CD4-positive, alpha-beta T cell (primary cell): ENCODE results near the gene CEP170B. TPM values are rescaled to one million over a fixed set of nuclear protein-coding genes. Genes with fewer than 3 reads are reported as not detected.

Source experiments
- ATAC-seq: fragments of 200-7000 bp; cut with Tn5 transposase; one replicate; pipeline ENCODE4 v1.10.0; 2022; ENCODE audit warnings: mild to moderate bottlenecking; ENCODE audit not compliant: poor library complexity
- CTCF ChIA-PET: fragments of 350-600 bp; sonication (Branson Sonifier 250); formaldehyde crosslinking; loops from one replicate; lab custom pipeline; 2021; ENCODE audit warnings: antibody characterized with exemption, inconsistent platforms; lab: Charles Lee
- POLR2A ChIA-PET: fragments of 350-600 bp; sonication (Branson Sonifier 250); formaldehyde crosslinking; loops from one replicate; lab custom pipeline; 2021; ENCODE audit warnings: antibody characterized with exemption, inconsistent platforms; lab: Charles Lee
- DNase-seq, 14 experiments: peaks; one replicate each; pipeline ENCODE4 v3.0.0-alpha.2; 2013 to 2020; ENCODE audit warnings: mixed read lengths in 2 of 14
- H3K27ac ChIP-seq, 2 donors: one replicate each; pipeline versions ENCODE4 v1.5.1 to v1.7.0; 2013; ENCODE audit warnings: low read length in 2 of 2, low read depth in 1 of 2, mild to moderate bottlenecking in 1 of 2
- H3K27me3 ChIP-seq, 2 experiments: 1 replicate in 1 of 2; 2 replicates in 1 of 2; pipeline versions ENCODE4 v1.6.1 to v1.7.0; 2013; ENCODE audit warnings: low read length in 2 of 2, control low read depth in 1 of 2, mild to moderate bottlenecking in 1 of 2, moderate library complexity in 1 of 2; ENCODE audit not compliant: insufficient read depth in 2 of 2, control insufficient read depth in 1 of 2
- H3K36me3 ChIP-seq: one replicate; pipeline ENCODE4 v1.6.1; 2013; ENCODE audit warnings: low read length, control low read depth; ENCODE audit not compliant: insufficient read depth
- H3K4me1 ChIP-seq: one replicate; pipeline ENCODE4 v1.6.1; 2013; ENCODE audit warnings: low read length, control low read depth; ENCODE audit not compliant: insufficient read depth
- H3K4me3 ChIP-seq: one replicate; pipeline ENCODE4 v1.5.1; 2013; ENCODE audit warnings: mild to moderate bottlenecking, low read length, moderate library complexity
- H3K9me3 ChIP-seq, 2 experiments: 1 replicate in 1 of 2; 2 replicates in 1 of 2; pipeline versions ENCODE4 v1.6.1 to v1.7.0; 2013; ENCODE audit warnings: low read length in 2 of 2, mild to moderate bottlenecking in 2 of 2, control low read depth in 1 of 2, moderate library complexity in 1 of 2; ENCODE audit not compliant: control insufficient read depth in 1 of 2, insufficient read depth in 1 of 2
- H3K27ac Mint-ChIP-seq: one replicate; pipeline ENCODE4 v1.8.0; 2020; ENCODE audit warnings: mixed read lengths
- H3K27me3 Mint-ChIP-seq: one replicate; pipeline ENCODE4 v1.8.0; 2021; ENCODE audit warnings: mixed read lengths
- H3K36me3 Mint-ChIP-seq: one replicate; pipeline ENCODE4 v1.8.0; 2021; ENCODE audit warnings: low read depth, mixed read lengths
- H3K4me1 Mint-ChIP-seq: one replicate; pipeline ENCODE4 v1.8.0; 2021; ENCODE audit warnings: low read depth, mixed read lengths
- H3K4me3 Mint-ChIP-seq: one replicate; pipeline ENCODE4 v1.8.0; 2020; ENCODE audit warnings: mild to moderate bottlenecking, mixed read lengths
- H3K9me3 Mint-ChIP-seq: one replicate; pipeline ENCODE4 v1.8.0; 2020; ENCODE audit warnings: mixed read lengths
- CTCF ChIP-seq: fragments of 200-600 bp; IDR thresholded peaks from one replicate; pipeline ENCODE4 v1.8.0; 2022; ENCODE audit warnings: antibody characterized with exemption, mild to moderate bottlenecking
- intact Hi-C, 2 experiments: fragments of 100-400 bp; cut with DNase I in 1 of 2; cut with micrococcal nuclease in 1 of 2; formaldehyde crosslinking; loops; one replicate each; pipeline versions ENCODE4 v1.15.1 to v1.9.0; 2023 to 2025; cut with DNase I, micrococcal nuclease
- total RNA-seq, 174 experiments: library from RNA in 2 of 174; stranded (reverse) in 2 of 174; gene quantifications; one replicate each; pipeline ENCODE4 v1.2.3 and lab custom pipeline; 2021 to 2026

Gene CEP170B
- total RNA-seq, 2 experiments from 2014 or later = 4.4 to 4.7 TPM

- Histone ChIP-seq H3K4me3 (no peak overlapping the region), H3K4me1 (peaks cover 6% of the 10 kb centered on the region), H3K9me3 (peaks cover 0 to 18% of the 10 kb centered on the region in 2 experiments), H3K27me3 (peaks cover 0 to 7% of the 10 kb centered on the region in 2 experiments), H3K27ac (no peak overlapping the region), H3K36me3 (no peaks in the 10 kb centered on the region)
- peak in 1 of 14 experiments; percentile 4 for DNase-seq
- H3K4me3 Mint-ChIP-seq = no peak overlapping the region
- ChIA-PET CTCF (no interaction called here), POLR2A (no interaction called here)
- H3K36me3 Mint-ChIP-seq = no peaks in the 10 kb centered on the region
- H3K4me1 Mint-ChIP-seq = no peaks in the 10 kb centered on the region
- ATAC-seq = no peak
- H3K27ac Mint-ChIP-seq = no peak overlapping the region
- no peak for TF ChIP-seq CTCF
- peaks cover 7% of the 10 kb centered on the region for H3K27me3 Mint-ChIP-seq
- H3K9me3 Mint-ChIP-seq = no peaks in the 10 kb centered on the region
- intact Hi-C loops = no loop called here
These were observed 58.8 kb downstream of the CEP170B start for GRCh38 chr14:104923640-104924420.

- peaks cover 6% of the 10 kb centered on the region for H3K4me1 ChIP-seq
- DNase-seq (peak in 2 of 14 experiments; percentile 7 to 19), ATAC-seq (no peak)
- no peak within 1 kb of the TSS for H3K27ac ChIP-seq
- TF ChIP-seq CTCF = no peak
- peaks cover 0 to 7% of the 10 kb centered on the region in 2 experiments for H3K27me3 ChIP-seq
- no peaks in the 10 kb centered on the region for H3K36me3 ChIP-seq
- peaks cover 0 to 18% of the 10 kb centered on the region in 2 experiments for H3K9me3 ChIP-seq
- POLR2A ChIA-PET = no interaction called here
- Mint-ChIP-seq H3K36me3 (no peaks in the 10 kb centered on the region), H3K4me1 (no peaks in the 10 kb centered on the region), H3K4me3 (no peak within 1 kb of the TSS), H3K27me3 (peaks cover 7% of the 10 kb centered on the region), H3K9me3 (no peaks in the 10 kb centered on the region), H3K27ac (no peak within 1 kb of the TSS)
- H3K4me3 ChIP-seq = peak within 1 kb of the TSS; percentile 19
- CTCF ChIA-PET = no interaction called here
- intact Hi-C loops = no loop called here
These were observed 59.5 kb downstream of the CEP170B start, which contains the start of gene PLD4 for GRCh38 chr14:104924421-104925213. Gene PLD4, plus strand, starts transcription at chr14:104924879. Its CDS starts 2,262 bp downstream, at chr14:104927141.

- Histone ChIP-seq H3K27ac (no peak overlapping the region), H3K4me1 (peaks cover 6% of the 10 kb centered on the region), H3K36me3 (no peaks in the 10 kb centered on the region), H3K9me3 (peaks cover 0 to 18% of the 10 kb centered on the region in 2 experiments), H3K4me3 (peak overlapping the region; percentile 19), H3K27me3 (peaks cover 0 to 7% of the 10 kb centered on the region in 2 experiments)
- ChIA-PET POLR2A (no interaction called here), CTCF (no interaction called here)
- no peak for TF ChIP-seq CTCF
- peaks cover 7% of the 10 kb centered on the region for H3K27me3 Mint-ChIP-seq
- intact Hi-C loops = no loop called here
- ATAC-seq (no peak), DNase-seq (peak in 1 of 14 experiments; percentile 7)
- no peaks in the 10 kb centered on the region for H3K4me1 Mint-ChIP-seq
- no peaks in the 10 kb centered on the region for H3K9me3 Mint-ChIP-seq
- no peak overlapping the region for H3K27ac Mint-ChIP-seq
- H3K36me3 Mint-ChIP-seq = no peaks in the 10 kb centered on the region
- H3K4me3 Mint-ChIP-seq = no peak overlapping the region
These were observed 60.3 kb downstream of the CEP170B start for GRCh38 chr14:104925214-104925854.
